Neural cell (in vitro differentiated cells): ENCODE results near the gene LCE3E.

Experiments used
- CTCF ChIP-seq: fragments of 450-650 bp; IDR thresholded peaks from 2 replicates; pipeline ENCODE4 v1.5.1; 2014; ENCODE audit warnings: antibody characterized with exemption, mild to moderate bottlenecking, moderate library complexity; ENCODE audit not compliant: poor library complexity, severe bottlenecking
- EP300 ChIP-seq: fragments of 450-650 bp; conservative IDR thresholded peaks from 2 replicates; pipeline ENCODE4 v1.6.1; 2014; ENCODE audit warnings: antibody characterized with exemption, mild to moderate bottlenecking, moderate library complexity; ENCODE audit not compliant: poor library complexity, severe bottlenecking
- EZH2 ChIP-seq: fragments of 200-600, 300-800 bp; shearing (Covaris generic), sonication (generic); IDR thresholded peaks from 2 replicates; pipeline ENCODE4 v1.6.1; 2014; ENCODE audit warnings: antibody characterized with exemption, low read length, borderline replicate concordance, mild to moderate bottlenecking; ENCODE audit not compliant: insufficient read depth, poor library complexity, severe bottlenecking
- POLR2AphosphoS5 ChIP-seq: IDR thresholded peaks from 2 replicates; pipeline ENCODE4 v1.6.1; 2012
- RAD21 ChIP-seq: fragments of 450-650 bp; conservative IDR thresholded peaks from 2 replicates; pipeline ENCODE4 v1.6.1; 2014; ENCODE audit warnings: antibody characterized with exemption, mild to moderate bottlenecking, moderate library complexity

GRCh38 chr1:152565115-152565514 is 1.5 kb downstream of the LCE3E start:
- TF ChIP-seq EZH2 (no peak), CTCF (no peak), POLR2AphosphoS5 (no peak), EP300 (no peak), RAD21 (no peak)
